IMR-90 (cell line): ENCODE data around the gene GABRD. TPM values are rescaled to one million over a fixed set of nuclear protein-coding genes. Genes with fewer than 3 reads are reported as not detected.

Source experiments
- ATAC-seq: fragments of 200-7000 bp; cut with Tn5 transposase; 2 replicates; pipeline ENCODE4 v1.9.1; 2020; ENCODE audit warnings: low read depth, mild to moderate bottlenecking, moderate library complexity
- BruUV-seq: library from RNA; stranded (reverse); fragments of 400-500 nt; replicated peaks from 2 replicates; lab custom pipeline; 2021; lab: Mats Ljungman, UMichigan
- CTCF ChIA-PET: fragments of 300-600 bp; formaldehyde crosslinking; extraction: SDS; loops from one replicate; lab custom pipeline; 2021; ENCODE audit warnings: antibody characterized with exemption; lab: Yijun Ruan, JAX
- POLR2A ChIA-PET: fragments of 300-600 bp; sonication (Branson Sonifier 250); formaldehyde crosslinking; loops from one replicate; lab custom pipeline; 2022; ENCODE audit warnings: antibody characterized with exemption; ENCODE audit not compliant: unreplicated experiment; lab: Charles Lee
- DNase-seq: peaks from one replicate; pipeline ENCODE4 v3.0.0; 2013
- H2AFZ ChIP-seq: replicated peaks from 2 replicates; pipeline ENCODE3; 2013; ENCODE audit warnings: low read length, mild to moderate bottlenecking; ENCODE audit not compliant: poor library complexity
- H2AK5ac ChIP-seq: 2 replicates; pipeline ENCODE4 v1.6.1; 2013; ENCODE audit warnings: low read depth, low read length, inconsistent platforms
- H2AK9ac ChIP-seq: replicated peaks from 2 replicates; pipeline ENCODE3; 2013; ENCODE audit warnings: mild to moderate bottlenecking, low read depth, low read length, moderate library complexity; ENCODE audit not compliant: poor library complexity
- H2BK120ac ChIP-seq: 2 replicates; pipeline ENCODE4 v1.6.1; 2013; ENCODE audit warnings: low read depth, low read length, inconsistent platforms
- H2BK15ac ChIP-seq: 3 replicates; pipeline ENCODE4 v1.6.1; 2013; ENCODE audit warnings: low read depth, low read length, inconsistent platforms
- H2BK20ac ChIP-seq: 2 replicates; pipeline ENCODE4 v1.6.1; 2013; ENCODE audit warnings: low read depth, mild to moderate bottlenecking, inconsistent platforms, low read length, moderate library complexity
- H2BK5ac ChIP-seq: 2 replicates; pipeline ENCODE4 v1.6.1; 2013; ENCODE audit warnings: mild to moderate bottlenecking, low read depth, low read length, inconsistent platforms; ENCODE audit not compliant: poor library complexity, severe bottlenecking
- H3K14ac ChIP-seq: replicated peaks from 2 replicates; pipeline ENCODE4 v1.6.1; 2013; ENCODE audit warnings: low read depth, low read length, inconsistent platforms
- H3K18ac ChIP-seq: 2 replicates; pipeline ENCODE4 v1.6.1; 2013; ENCODE audit warnings: low read depth, low read length, control low read depth
- H3K23ac ChIP-seq: 2 replicates; pipeline ENCODE4 v1.6.1; 2013; ENCODE audit warnings: low read depth, low read length, inconsistent platforms
- H3K27ac ChIP-seq: 2 replicates; pipeline ENCODE4 v1.5.1; 2013; ENCODE audit warnings: mild to moderate bottlenecking, control low read depth, low read length; ENCODE audit not compliant: insufficient read depth
- H3K27me3 ChIP-seq: 2 replicates; pipeline ENCODE4 v1.6.1; 2013; ENCODE audit warnings: low read length; ENCODE audit not compliant: control insufficient read depth, insufficient read depth
- H3K36me3 ChIP-seq: 2 replicates; pipeline ENCODE4 v1.6.1; 2013; ENCODE audit warnings: low read length, mixed read lengths; ENCODE audit not compliant: control insufficient read depth, insufficient read depth
- H3K4ac ChIP-seq: 2 replicates; pipeline ENCODE4 v1.6.1; 2013; ENCODE audit warnings: low read depth, low read length, inconsistent platforms
- H3K4me1 ChIP-seq: 2 replicates; pipeline ENCODE4 v1.6.1; 2013; ENCODE audit warnings: low read length, mixed read lengths; ENCODE audit not compliant: control insufficient read depth, insufficient read depth
- H3K4me2 ChIP-seq: 2 replicates; pipeline ENCODE4 v1.6.1; 2013; ENCODE audit warnings: low read depth, mild to moderate bottlenecking, control low read depth, low read length, moderate library complexity
- H3K4me3 ChIP-seq: 2 replicates; pipeline ENCODE4 v1.5.1; 2013; ENCODE audit warnings: low read depth, mild to moderate bottlenecking, control low read depth, low read length, moderate library complexity; ENCODE audit not compliant: insufficient read depth
- H3K56ac ChIP-seq: 2 replicates; pipeline ENCODE4 v1.6.1; 2013; ENCODE audit warnings: low read length, inconsistent platforms; ENCODE audit not compliant: insufficient read depth; ENCODE audit errors: extremely low read depth
- H3K79me1 ChIP-seq, 2 experiments: 2 replicates each; pipeline ENCODE4 v1.6.1; 2013; ENCODE audit warnings: low read length in 2 of 2, inconsistent platforms in 1 of 2, low read depth in 1 of 2
- H3K9ac ChIP-seq: 2 replicates; pipeline ENCODE4 v1.6.1; 2013; ENCODE audit warnings: low read depth, low read length, control low read depth
- H3K9me1 ChIP-seq: 2 replicates; pipeline ENCODE4 v1.6.1; 2013; ENCODE audit warnings: low read length, inconsistent platforms; ENCODE audit not compliant: insufficient read depth
- H3K9me3 ChIP-seq: 2 replicates; pipeline ENCODE4 v1.6.1; 2013; ENCODE audit warnings: low read length; ENCODE audit not compliant: control insufficient read depth, insufficient read depth
- H4K20me1 ChIP-seq: 2 replicates; pipeline ENCODE4 v1.6.1; 2013; ENCODE audit warnings: low read length, inconsistent platforms; ENCODE audit not compliant: insufficient read depth
- H4K5ac ChIP-seq: 2 replicates; pipeline ENCODE4 v1.6.1; 2013; ENCODE audit warnings: mild to moderate bottlenecking, low read depth, low read length, control low read depth
- H4K8ac ChIP-seq, 2 experiments: 2 replicates each; pipeline ENCODE4 v1.6.1; 2013; ENCODE audit warnings: low read depth in 2 of 2, low read length in 2 of 2, control low read depth in 1 of 2, inconsistent platforms in 1 of 2
- H4K91ac ChIP-seq: 2 replicates; pipeline ENCODE4 v1.6.1; 2013; ENCODE audit warnings: low read depth, low read length, inconsistent platforms; ENCODE audit not compliant: insufficient read depth
- CHD1 ChIP-seq: IDR thresholded peaks from 2 replicates; pipeline ENCODE4 v1.6.1; 2012; ENCODE audit warnings: low read depth, low read length, improper control_type of control experiment
- FOS ChIP-seq: fragments of 150-350 bp; IDR thresholded peaks from 2 replicates; pipeline ENCODE4 v1.6.1; 2016; ENCODE audit warnings: low read depth, low read length
- MAFK ChIP-seq: IDR thresholded peaks from 2 replicates; pipeline ENCODE4 v1.6.1; 2012; ENCODE audit warnings: low read depth, low read length, improper control_type of control experiment
- NFE2L2 ChIP-seq: fragments of 150-350 bp; IDR thresholded peaks from 2 replicates; pipeline ENCODE4 v1.6.1; 2016; ENCODE audit warnings: low read depth, mild to moderate bottlenecking, low read length
- RCOR1 ChIP-seq: IDR thresholded peaks from 2 replicates; pipeline ENCODE4 v1.6.1; 2012; ENCODE audit warnings: mild to moderate bottlenecking, low read length, improper control_type of control experiment; ENCODE audit not compliant: insufficient replicate concordance
- RFX5 ChIP-seq: IDR thresholded peaks from 2 replicates; pipeline ENCODE4 v1.8.0; 2012; ENCODE audit warnings: low read depth, mild to moderate bottlenecking, low read length, moderate library complexity
- USF2 ChIP-seq: fragments of 150-350 bp; IDR thresholded peaks from 2 replicates; pipeline ENCODE4 v1.6.1; 2017; ENCODE audit warnings: mild to moderate bottlenecking, antibody characterized with exemption, low read length, low read depth
- WGBS, 2 experiments: methylation state at CpG; one replicate each; pipeline versions ENCODE4 v1.1.5 to v1.1.7; 2013; ENCODE audit warnings: missing lambda C conversion rate in 2 of 2; ENCODE audit not compliant: insufficient read length in 1 of 2; ENCODE audit errors: extremely low coverage in 2 of 2; 5-methylcytosine and 5-hydroxymethylcytosine counted together
- dilution Hi-C: fragments of 300-500 bp; cut with HindIII; formaldehyde crosslinking; loops from one replicate; pipeline ENCODE4 v1.14.3; 2018; ENCODE audit warnings: low sequenced_read_pairs; ENCODE audit not compliant: unreplicated experiment
- in situ Hi-C: fragments of 300-500 bp; cut with MboI; formaldehyde crosslinking; loops from 3 replicates; pipeline ENCODE4 v1.14.3; 2019; ENCODE audit warnings: low sequenced_read_pairs, inconsistent platforms, mixed read lengths
- intact Hi-C: fragments of 100-400 bp; cut with micrococcal nuclease; formaldehyde crosslinking; loops from 2 replicates; pipeline ENCODE4 v1.10.0; 2022
- polyA plus RNA-seq, 3 experiments: library from polyadenylated mRNA; depleted of rRNA; stranded (reverse); fragments of >200 nt; gene quantifications; 2 replicates each; pipeline ENCODE4 v1.2.3, GENCODE V29; 2012; ENCODE audit warnings: low replicate concordance in 1 of 3
- total RNA-seq: library from RNA; depleted of rRNA; stranded (reverse); fragments of >200 nt; gene quantifications from 2 replicates; pipeline ENCODE4 v1.2.3, GENCODE V29; 2012

The GABRD gene
- total and polyA plus RNA-seq, 2 of the 4 experiments (the other 2 are of a cell fraction), result not detected

- no peak for TF ChIP-seq FOS
Measured at GRCh38 chr1:1988061-1988945, 30.8 kb upstream of the GABRD start (continued).

- no TSS peak for BruUV-seq
- no peak overlapping the region for H2BK15ac ChIP-seq
- H4K8ac ChIP-seq, result no peak overlapping the region
- H2BK5ac ChIP-seq, result no peak overlapping the region
- H3K79me1 ChIP-seq, result no peaks in the 10 kb centered on the region
- DNase-seq (peak; percentile 6), ATAC-seq (no peak; the same call in 1 of the 2 replicates)
- in situ Hi-C loops (no loop called here), intact Hi-C loops (no loop called here), dilution Hi-C loops (no loop called here)
- no peak overlapping the region for H4K5ac ChIP-seq
- H2BK20ac ChIP-seq, result no peak overlapping the region
- ChIA-PET POLR2A (no interaction called here), CTCF (no interaction called here)
- no peak overlapping the region for H4K91ac ChIP-seq
- 43% methylated on average over 13 of the region's 22 CpGs; no CpG with 5 or more reads in 1 of the 2 experiments for WGBS, 2 experiments
- H2BK120ac ChIP-seq, result no peak overlapping the region
- no peak overlapping the region for H3K4me2 ChIP-seq
- no peak overlapping the region for H3K18ac ChIP-seq
- no peak overlapping the region for H3K56ac ChIP-seq
- H3K36me3 ChIP-seq, result no peaks in the 10 kb centered on the region
- H2AFZ ChIP-seq, result no peak overlapping the region
- no peak overlapping the region for H3K4ac ChIP-seq
- no peak overlapping the region for H3K27ac ChIP-seq
- no peak overlapping the region for H3K23ac ChIP-seq
- no peak overlapping the region for H2AK5ac ChIP-seq
- no peak overlapping the region for H3K4me3 ChIP-seq
- H3K9ac ChIP-seq, result no peak overlapping the region
- H2AK9ac ChIP-seq, result no peak overlapping the region
- H3K27me3 ChIP-seq, result peaks cover 8% of the 10 kb centered on the region; the same call in 1 of the 2 replicates
- no peaks in the 10 kb centered on the region for H3K9me3 ChIP-seq
- H3K4me1 ChIP-seq, result no peaks in the 10 kb centered on the region
- TF ChIP-seq NFE2L2, result no peak
- no peak for TF ChIP-seq MAFK
- TF ChIP-seq RFX5, result no peak
- TF ChIP-seq USF2, result no peak
- no peak for TF ChIP-seq FOS
- no peak for TF ChIP-seq CHD1
- no peak for TF ChIP-seq RCOR1
- H3K14ac ChIP-seq, result no peak overlapping the region
- peaks cover 3% of the 10 kb centered on the region; the same call in 1 of the 2 replicates for H3K9me1 ChIP-seq
- H4K20me1 ChIP-seq, result no peaks in the 10 kb centered on the region
Measured at GRCh38 chr1:1989102-1989542, 30.0 kb upstream of the GABRD start.
